Uterus (tissue), 2 donors: Measurements from ENCODE around the gene RAVER2.

Experiments
- CTCF ChIP-seq, 4 experiments: fragments of 200-600 bp in 2 of 4; fragments of 450-650 bp in 2 of 4; sonication (generic) in 2 of 4; IDR thresholded peaks; one replicate each; pipeline ENCODE4 v1.5.1; 2016 to 2019; ENCODE audit warnings: antibody characterized with exemption in 4 of 4, mild to moderate bottlenecking in 2 of 4, moderate library complexity in 1 of 4
- POLR2A ChIP-seq, 2 donors: fragments of 450-650 bp; IDR thresholded peaks; one replicate each; pipeline ENCODE4 v1.6.1; 2016; ENCODE audit warnings: antibody characterized with exemption in 2 of 2, mild to moderate bottlenecking in 1 of 2, moderate library complexity in 1 of 2

GRCh38 chr1:64748222-64748621 is 3.3 kb downstream of the RAVER2 start:
- TF ChIP-seq CTCF (IDR thresholded peaks at IDR 0.05) (no peak), POLR2A (IDR thresholded peaks at IDR 0.05) (no peak)
